Small intestine (tissue), 7 donors: ENCODE data around the gene FILIP1. TPM values are rescaled to one million over a fixed set of nuclear protein-coding genes. Genes with fewer than 3 reads are reported as not detected.

Experiments used
- DNase-seq, 2 donors: peaks; one replicate each; pipeline versions ENCODE4 v3.0.0 to v3.0.0-alpha.2; 2013
- FAIRE-seq: peaks from 2 replicates; lab custom pipeline; 2012; peaks lifted over from hg19 to GRCh38; lab: Jason Lieb, UNC
- H3K27ac ChIP-seq, 3 donors: one replicate each; pipeline ENCODE4 v1.5.1; 2013; ENCODE audit warnings: low read length in 2 of 3, mild to moderate bottlenecking in 2 of 3, control low read depth in 1 of 3, inconsistent platforms in 1 of 3, low read depth in 1 of 3, moderate library complexity in 1 of 3
- H3K27me3 ChIP-seq, 3 donors: one replicate each; pipeline ENCODE4 v1.6.1; 2013; ENCODE audit warnings: low read length in 3 of 3, inconsistent platforms in 1 of 3; ENCODE audit not compliant: control insufficient read depth in 3 of 3, insufficient read depth in 3 of 3
- H3K36me3 ChIP-seq, 3 donors: one replicate each; pipeline ENCODE4 v1.6.1; 2013; ENCODE audit warnings: low read length in 3 of 3, inconsistent platforms in 1 of 3, low read depth in 1 of 3, mild to moderate bottlenecking in 1 of 3, moderate library complexity in 1 of 3; ENCODE audit not compliant: control insufficient read depth in 3 of 3, insufficient read depth in 2 of 3
- H3K4me1 ChIP-seq, 3 donors: one replicate each; pipeline ENCODE4 v1.6.1; 2013; ENCODE audit warnings: low read length in 2 of 3, inconsistent platforms in 1 of 3, low read depth in 1 of 3, mild to moderate bottlenecking in 1 of 3, moderate library complexity in 1 of 3; ENCODE audit not compliant: control insufficient read depth in 3 of 3, insufficient read depth in 2 of 3
- H3K4me3 ChIP-seq, 3 donors: one replicate each; pipeline ENCODE4 v1.5.1; 2013; ENCODE audit warnings: low read length in 3 of 3, control low read depth in 1 of 3, inconsistent platforms in 1 of 3, low read depth in 1 of 3, mild to moderate bottlenecking in 1 of 3, moderate library complexity in 1 of 3
- H3K9me3 ChIP-seq, 2 donors: one replicate each; pipeline ENCODE4 v1.6.1; 2013; ENCODE audit warnings: low read depth in 1 of 2, low read length in 1 of 2; ENCODE audit not compliant: control insufficient read depth in 2 of 2, insufficient read depth in 1 of 2
- WGBS, 3 donors: extraction: QIAGEN DNeasy Blood & Tissue Kit; methylation state at CpG; one replicate each; pipeline ENCODE4 v1.1.7; 2013; 5-methylcytosine and 5-hydroxymethylcytosine counted together
- polyA plus RNA-seq, 4 donors: library from polyadenylated mRNA; stranded (reverse) in 3 of 4; unstranded in 1 of 4; fragments of 200-250 nt in 3 of 4; fragments of 120-200 nt in 1 of 4; gene quantifications; one replicate each; pipeline versions ENCODE4 v1.2.1 to v1.2.3, GENCODE V29; 2013
- donor health status: healthy with polysubstance abuse.
- donor health status: control.
- donor health status: control.
- donor health status: Bipolar disorder and iron deficiency.
- donor health status: healthy.

Gene FILIP1
- polyA plus RNA-seq, 4 donors: 0.54 to 1.8 (median 1.4) TPM; not detected in 1

- no peak overlapping the region for H3K4me3 ChIP-seq
- FAIRE-seq (no peak), DNase-seq (no peak)
- H3K9me3 ChIP-seq: no peaks in the 10 kb centered on the region
- no peaks in the 10 kb centered on the region for H3K27me3 ChIP-seq
- H3K36me3 ChIP-seq: no peaks in the 10 kb centered on the region
- WGBS, 3 donors: 46 to 74% (median 63%) methylated on average over 1 of the region's 1 CpG
- H3K4me1 ChIP-seq: no peaks in the 10 kb centered on the region
- no peak overlapping the region for H3K27ac ChIP-seq
Measured at GRCh38 chr6:75480425-75480824, 13.2 kb downstream of the FILIP1 start.

GRCh38 chr6:75479712-75480111, 13.9 kb downstream of the FILIP1 start:
- peak; percentile 61 for FAIRE-seq
- 90 to 95% (median 93%) methylated on average over 6 of the region's 6 CpGs for WGBS, 3 donors
- no peak overlapping the region for H3K27ac ChIP-seq

GRCh38 chr6:75478929-75479328, 14.7 kb downstream of the FILIP1 start:
- Histone ChIP-seq H3K9me3 (no peaks in the 10 kb centered on the region), H3K4me1 (no peaks in the 10 kb centered on the region), H3K27ac (no peak overlapping the region), H3K36me3 (no peaks in the 10 kb centered on the region), H3K4me3 (no peak overlapping the region), H3K27me3 (no peaks in the 10 kb centered on the region)
- no peak for FAIRE-seq
- no peak for DNase-seq

More at GRCh38 chr6:75479712-75480111, 13.9 kb downstream of the FILIP1 start:
- Histone ChIP-seq H3K27me3 (no peaks in the 10 kb centered on the region), H3K4me3 (no peak overlapping the region), H3K4me1 (no peaks in the 10 kb centered on the region), H3K36me3 (no peaks in the 10 kb centered on the region), H3K9me3 (no peaks in the 10 kb centered on the region)
- DNase-seq: no peak

- no peaks in the 10 kb centered on the region for H3K27me3 ChIP-seq
- FAIRE-seq: no peak
- no peak for DNase-seq
- no peak overlapping the region for H3K4me3 ChIP-seq
- H3K27ac ChIP-seq: no peak overlapping the region
- H3K36me3 ChIP-seq: no peaks in the 10 kb centered on the region
- H3K9me3 ChIP-seq: no peaks in the 10 kb centered on the region
- no peaks in the 10 kb centered on the region for H3K4me1 ChIP-seq
- WGBS, 3 donors: 55 to 81% (median 74%) methylated on average over 1 of the region's 1 CpG
Measured at GRCh38 chr6:75472885-75473284, 20.7 kb downstream of the FILIP1 start.

GRCh38 chr6:75467966-75468365, 25.6 kb downstream of the FILIP1 start:
- 47 to 59% (median 52%) methylated on average over 3 of the region's 3 CpGs for WGBS, 3 donors
- H3K27ac ChIP-seq: peak overlapping the region in 1 of 3 donors; percentile 64
- no peak for FAIRE-seq

GRCh38 chr6:75467284-75467683, 26.3 kb downstream of the FILIP1 start:
- no peak overlapping the region for H3K4me3 ChIP-seq
- H3K9me3 ChIP-seq: no peaks in the 10 kb centered on the region
- FAIRE-seq: no peak
- no peak overlapping the region for H3K27ac ChIP-seq
- no peak for DNase-seq
- no peaks in the 10 kb centered on the region for H3K4me1 ChIP-seq
- WGBS, 3 donors: 71 to 77% (median 72%) methylated on average over 4 of the region's 4 CpGs
- H3K36me3 ChIP-seq: no peaks in the 10 kb centered on the region
- no peaks in the 10 kb centered on the region for H3K27me3 ChIP-seq

More at GRCh38 chr6:75467966-75468365, 25.6 kb downstream of the FILIP1 start:
- Histone ChIP-seq H3K27me3 (no peaks in the 10 kb centered on the region), H3K9me3 (no peaks in the 10 kb centered on the region), H3K4me1 (no peaks in the 10 kb centered on the region), H3K36me3 (no peaks in the 10 kb centered on the region), H3K4me3 (no peak overlapping the region)
- DNase-seq: no peak

- no peaks in the 10 kb centered on the region for H3K36me3 ChIP-seq
- H3K9me3 ChIP-seq: no peaks in the 10 kb centered on the region
- no peak overlapping the region for H3K4me3 ChIP-seq
- DNase-seq (no peak), FAIRE-seq (no peak)
- 82 to 94% (median 94%) methylated on average over 1 of the region's 1 CpG for WGBS, 3 donors
- no peaks in the 10 kb centered on the region for H3K4me1 ChIP-seq
- no peaks in the 10 kb centered on the region for H3K27me3 ChIP-seq
- H3K27ac ChIP-seq: no peak overlapping the region
Measured at GRCh38 chr6:75466636-75467035, 27.0 kb downstream of the FILIP1 start.

GRCh38 chr6:75463908-75464307, 29.7 kb downstream of the FILIP1 start:
- FAIRE-seq: no peak
- no peaks in the 10 kb centered on the region for H3K4me1 ChIP-seq

GRCh38 chr6:75463061-75463460, 30.5 kb downstream of the FILIP1 start:
- Histone ChIP-seq H3K27ac (no peak overlapping the region), H3K4me1 (no peaks in the 10 kb centered on the region), H3K4me3 (no peak overlapping the region), H3K27me3 (no peaks in the 10 kb centered on the region), H3K36me3 (no peaks in the 10 kb centered on the region), H3K9me3 (no peaks in the 10 kb centered on the region)
- FAIRE-seq (no peak), DNase-seq (no peak)
- WGBS, 3 donors: 80 to 95% (median 88%) methylated on average over 5 of the region's 5 CpGs

More at GRCh38 chr6:75463908-75464307, 29.7 kb downstream of the FILIP1 start:
- Histone ChIP-seq H3K36me3 (no peaks in the 10 kb centered on the region), H3K27ac (no peak overlapping the region), H3K4me3 (no peak overlapping the region), H3K9me3 (no peaks in the 10 kb centered on the region), H3K27me3 (no peaks in the 10 kb centered on the region)
- WGBS, 3 donors: 38 to 78% (median 49%) methylated on average over 1 of the region's 1 CpG
- DNase-seq: no peak
